NCI-H2081 (cell line): ENCODE results near the gene SLC6A18.

Experiments used
- DNase-seq, 2 experiments: peaks; one replicate each; lab custom pipeline; 2025; lab: John Stamatoyannopoulos, UW

SLC6A18 gene, protein sequence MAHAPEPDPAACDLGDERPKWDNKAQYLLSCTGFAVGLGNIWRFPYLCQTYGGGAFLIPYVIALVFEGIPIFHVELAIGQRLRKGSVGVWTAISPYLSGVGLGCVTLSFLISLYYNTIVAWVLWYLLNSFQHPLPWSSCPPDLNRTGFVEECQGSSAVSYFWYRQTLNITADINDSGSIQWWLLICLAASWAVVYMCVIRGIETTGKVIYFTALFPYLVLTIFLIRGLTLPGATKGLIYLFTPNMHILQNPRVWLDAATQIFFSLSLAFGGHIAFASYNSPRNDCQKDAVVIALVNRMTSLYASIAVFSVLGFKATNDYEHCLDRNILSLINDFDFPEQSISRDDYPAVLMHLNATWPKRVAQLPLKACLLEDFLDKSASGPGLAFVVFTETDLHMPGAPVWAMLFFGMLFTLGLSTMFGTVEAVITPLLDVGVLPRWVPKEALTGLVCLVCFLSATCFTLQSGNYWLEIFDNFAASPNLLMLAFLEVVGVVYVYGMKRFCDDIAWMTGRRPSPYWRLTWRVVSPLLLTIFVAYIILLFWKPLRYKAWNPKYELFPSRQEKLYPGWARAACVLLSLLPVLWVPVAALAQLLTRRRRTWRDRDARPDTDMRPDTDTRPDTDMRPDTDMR

DNA sequence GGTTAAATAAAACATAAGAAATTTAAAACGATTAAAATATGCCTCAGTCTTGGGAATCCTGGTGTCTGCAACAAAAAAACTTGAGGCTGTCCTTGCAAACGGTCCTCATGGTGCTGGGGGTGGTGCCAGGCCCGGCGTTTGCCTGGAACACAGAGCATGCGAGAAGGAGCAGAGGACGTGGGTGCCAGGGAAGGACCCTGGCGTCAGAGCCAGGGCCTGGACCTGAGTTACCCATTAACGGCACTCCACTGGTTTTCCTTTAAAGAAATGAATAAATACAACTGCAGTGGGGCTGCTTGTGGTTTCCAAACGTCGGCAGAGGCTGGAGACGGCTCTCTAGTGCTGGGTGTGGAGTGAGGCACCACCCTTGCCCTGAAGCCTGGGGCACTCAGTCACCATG lies at the start of gene SLC6A18:
SLC6A18 (plus strand) TSS at position 301 of the 400 bp plus-strand sequence; CDS start at position 398, 97 bp downstream.
- no peak for DNase-seq

DNA sequence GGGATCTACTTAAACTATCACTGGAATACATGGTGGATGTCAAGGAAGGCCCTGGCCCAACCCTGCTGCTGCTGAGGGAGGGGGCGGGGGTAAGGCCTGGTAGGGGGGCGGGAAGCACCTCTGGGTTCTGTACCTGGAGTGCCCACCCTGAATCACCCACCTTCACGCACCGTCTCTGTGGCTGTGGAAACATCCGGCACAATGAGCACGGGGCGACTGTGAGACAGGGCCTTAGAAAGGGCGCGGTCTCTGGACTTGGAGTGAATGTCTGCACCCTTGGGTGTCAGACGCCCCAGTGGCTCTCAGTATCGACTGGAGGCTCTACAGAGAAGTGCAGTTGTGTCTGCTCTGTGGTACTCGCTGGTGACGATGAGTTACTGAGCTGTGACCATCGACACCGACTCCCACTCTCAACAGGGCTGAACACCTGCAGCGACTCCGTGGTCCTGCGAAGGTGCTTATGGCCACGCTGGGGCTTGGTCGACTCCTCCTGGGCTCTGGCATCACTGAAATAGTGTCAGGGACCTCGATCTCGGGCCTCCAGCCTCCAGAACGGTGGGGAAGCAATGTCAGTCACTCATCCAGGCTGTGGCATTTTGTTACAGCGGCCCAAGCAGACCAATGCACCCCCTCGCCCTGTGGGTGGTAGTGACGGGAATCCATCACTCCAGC lies 49.2 kb upstream of the SLC6A18 start:
- no peak for DNase-seq

DNA sequence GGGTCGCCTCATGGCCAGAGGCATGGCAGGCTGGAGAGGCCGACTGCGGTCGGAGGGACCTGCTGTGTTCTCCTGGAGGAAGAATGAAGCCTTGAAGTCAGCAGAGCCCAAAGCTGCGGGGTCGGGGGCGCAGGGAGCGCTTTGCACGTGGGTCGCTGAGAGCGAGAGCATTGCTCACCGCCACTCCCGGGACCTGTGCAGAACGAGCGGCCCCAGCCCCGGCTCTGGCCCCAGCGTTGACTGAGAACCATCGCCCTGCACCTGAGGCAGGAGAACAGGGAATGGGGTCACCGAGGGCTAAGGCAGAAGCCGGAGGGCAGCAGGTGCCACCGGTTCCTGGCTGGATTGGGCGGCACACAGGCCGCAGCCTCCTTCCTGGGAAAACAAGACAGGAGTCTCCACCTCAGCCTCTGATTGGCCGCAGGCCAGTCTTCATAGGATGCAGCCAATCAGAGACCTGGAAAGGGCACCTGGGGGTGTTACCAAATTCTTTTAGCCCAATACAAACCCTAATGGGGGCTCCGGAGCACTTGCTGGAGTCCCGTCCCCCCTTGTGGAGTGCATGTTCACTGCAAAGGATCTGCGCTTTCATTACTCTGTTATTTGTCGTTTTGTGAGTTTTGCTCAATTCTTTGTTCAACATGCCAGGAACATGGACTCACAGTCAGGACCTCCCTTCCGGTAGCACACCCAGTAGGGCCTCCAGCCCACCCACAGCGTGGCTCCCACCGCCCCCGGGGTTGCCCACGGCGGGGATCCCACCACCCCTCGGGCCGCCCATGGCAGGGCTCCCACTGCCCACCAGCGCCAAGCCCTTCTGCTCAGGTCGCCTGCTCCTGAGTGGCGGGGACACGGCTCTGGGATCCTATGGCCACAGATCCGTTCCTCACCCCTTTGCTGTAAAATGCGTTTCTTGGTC lies 48.4 kb upstream of the SLC6A18 start:
- DNase-seq = peak in 1 of 2 experiments; percentile 51

DNA sequence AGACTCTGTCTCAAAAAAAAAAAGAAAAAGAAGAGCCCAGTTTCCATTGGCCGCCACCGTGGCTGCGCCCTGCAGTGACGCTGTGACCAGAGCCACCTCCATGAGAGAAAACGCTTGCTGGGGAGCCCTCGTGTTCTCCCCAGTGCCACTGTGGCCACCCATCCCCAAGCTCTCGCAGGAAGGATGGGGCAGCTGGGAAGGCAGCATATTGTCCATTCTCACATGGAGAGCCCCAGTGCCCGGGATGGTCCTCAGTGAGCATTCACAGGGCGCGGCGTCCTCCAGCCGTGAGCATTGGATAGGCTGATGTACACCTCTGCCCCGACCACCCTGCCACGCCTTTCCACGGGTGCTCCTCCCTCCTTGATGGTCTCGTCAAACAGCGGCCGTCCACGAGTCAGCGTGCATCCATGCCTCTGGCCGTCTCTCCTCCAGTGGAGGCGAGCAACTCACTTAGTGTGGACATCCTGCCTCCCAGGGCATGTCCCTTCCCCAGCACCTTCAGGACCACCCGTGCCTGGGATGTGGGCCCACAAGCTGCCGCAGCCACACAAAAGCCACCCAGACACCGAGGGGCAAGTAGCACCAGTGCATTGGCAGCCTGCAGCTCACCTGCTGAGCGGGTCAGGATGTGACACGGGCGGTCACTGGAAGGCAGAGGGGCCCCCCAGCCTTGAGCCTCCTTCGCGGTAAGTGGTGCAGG lies 47.2 kb upstream of the SLC6A18 start:
- no peak for DNase-seq

- DNase-seq = no peak
Measured at GRCh38 chr5:1178529-1179382, 46.4 kb upstream of the SLC6A18 start.

- DNase-seq = no peak
Measured at GRCh38 chr5:1179383-1179715, 45.8 kb upstream of the SLC6A18 start.

GRCh38 chr5:1180096-1180495 lies 45.1 kb upstream of the SLC6A18 start:
- DNase-seq = no peak

DNA sequence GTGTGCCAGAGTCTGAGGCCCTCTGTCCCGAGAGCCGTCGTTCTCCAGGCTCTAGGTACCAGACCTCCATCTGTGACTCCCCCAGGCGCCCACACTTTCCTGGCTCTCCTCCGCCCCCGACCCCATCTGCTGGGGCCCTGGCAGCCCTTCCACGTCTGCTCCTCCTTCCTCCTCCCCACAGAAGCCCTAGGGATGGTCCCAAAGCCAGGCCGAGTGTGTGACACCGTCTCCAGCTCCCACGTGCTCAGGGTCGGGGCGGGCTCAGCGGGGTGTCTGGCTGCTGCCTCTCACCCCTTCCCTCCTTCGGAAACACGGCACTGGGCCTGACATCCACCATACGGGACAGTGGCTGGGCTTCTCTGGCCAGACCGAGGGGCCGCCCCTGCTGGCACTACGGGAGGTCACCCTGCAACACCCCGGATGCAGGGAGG lies 44.3 kb upstream of the SLC6A18 start:
- no peak for DNase-seq

DNA sequence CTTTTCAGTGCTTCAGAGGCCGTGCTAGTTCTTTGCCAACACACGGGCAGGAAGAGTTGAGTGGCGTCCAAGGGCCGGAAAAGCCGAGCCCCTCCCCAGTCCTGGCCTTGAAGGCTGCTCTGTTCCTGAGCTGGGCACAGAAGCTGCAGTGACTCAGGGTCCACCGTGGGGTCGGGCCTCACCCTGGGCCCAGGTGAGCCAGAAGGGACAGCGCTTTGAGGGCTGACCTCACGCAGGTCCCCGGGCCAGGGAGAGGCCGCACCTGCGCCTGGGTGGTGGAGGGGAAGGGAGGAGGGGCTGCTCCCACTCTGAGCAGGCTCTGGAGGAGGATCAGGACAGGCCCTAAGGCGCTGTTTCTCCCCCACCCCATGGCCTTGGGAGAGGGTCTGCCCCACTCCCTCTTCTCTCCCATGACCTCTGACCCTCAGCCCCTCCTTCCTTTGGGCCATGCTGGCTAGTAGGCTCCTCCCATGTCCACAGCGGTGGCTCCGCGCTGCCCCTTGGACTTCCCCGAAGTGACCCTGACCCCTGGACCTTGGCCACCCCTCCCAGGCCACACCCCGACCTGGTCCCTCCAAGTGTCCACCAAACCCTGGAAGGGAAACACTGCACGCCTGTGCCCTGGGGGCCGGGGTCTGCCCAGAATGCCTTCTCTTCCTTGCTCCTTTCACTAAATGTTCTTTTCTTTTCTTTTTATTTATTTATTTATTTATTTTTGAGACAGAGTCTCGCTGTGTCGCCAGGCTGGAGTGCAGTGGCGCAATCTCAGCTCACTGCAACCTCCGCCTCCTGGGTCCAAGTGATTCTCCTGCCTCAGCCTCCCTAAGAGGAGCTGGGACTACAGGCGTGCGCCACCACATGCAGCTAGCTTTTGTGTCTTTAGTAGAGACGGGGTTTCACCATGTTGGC lies 43.5 kb upstream of the SLC6A18 start:
- DNase-seq = no peak

- DNase-seq = no peak
Measured at GRCh38 chr5:1182360-1182632, 42.9 kb upstream of the SLC6A18 start.

- no peak for DNase-seq
Measured at GRCh38 chr5:1182633-1183423, 42.4 kb upstream of the SLC6A18 start.

DNA sequence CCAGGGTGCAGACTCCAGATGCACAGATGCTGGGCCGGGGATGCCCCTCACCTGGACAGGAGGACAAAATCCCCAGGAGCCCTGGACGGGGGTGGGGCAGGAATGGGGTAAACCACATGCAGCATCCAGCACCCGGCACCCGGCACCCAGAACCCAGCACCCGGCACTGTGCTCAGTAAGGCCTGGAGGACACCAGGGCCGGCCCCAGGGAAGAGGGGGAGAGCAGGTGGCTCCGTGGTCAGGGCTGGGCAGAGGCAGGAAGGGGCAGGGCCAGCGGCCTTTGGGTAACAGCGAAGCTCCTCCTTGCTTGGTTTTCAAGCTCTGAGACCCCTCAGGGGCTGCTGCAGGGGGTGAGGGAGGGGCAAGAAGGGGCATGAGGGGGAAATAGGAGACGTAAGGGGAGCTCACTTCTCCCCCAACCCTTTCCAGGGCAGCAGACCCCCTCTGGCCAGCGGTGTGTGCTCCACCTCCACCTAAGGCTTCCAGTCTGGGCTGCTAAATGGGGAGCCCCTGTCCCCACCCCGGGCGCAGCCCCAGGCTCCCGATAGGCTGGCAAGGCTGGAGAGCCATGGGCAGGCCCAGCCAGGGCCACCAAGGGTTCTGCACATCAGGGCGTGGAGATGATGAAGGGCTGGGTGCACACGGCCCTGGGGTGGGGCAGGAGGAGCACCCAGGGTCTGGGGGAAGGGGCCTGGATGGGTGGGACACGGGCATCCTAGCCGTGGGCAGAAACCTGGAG lies 41.6 kb upstream of the SLC6A18 start:
- no peak for DNase-seq

DNA sequence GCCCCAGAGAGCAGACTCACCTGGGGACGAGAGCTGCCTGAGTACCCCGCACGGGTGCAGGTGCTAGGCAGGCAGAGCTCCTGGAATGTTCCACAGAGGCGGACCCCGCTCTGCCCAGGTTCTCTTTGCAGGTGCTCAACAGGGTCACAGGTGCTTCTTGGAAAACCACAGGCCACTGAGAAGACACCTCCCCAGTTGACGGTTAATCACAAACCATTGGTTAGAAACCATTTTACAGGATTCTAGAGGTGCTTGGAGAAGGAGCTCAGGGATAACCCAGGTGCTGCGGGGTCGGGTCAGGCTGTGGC lies 41.1 kb upstream of the SLC6A18 start:
- DNase-seq = no peak

DNA sequence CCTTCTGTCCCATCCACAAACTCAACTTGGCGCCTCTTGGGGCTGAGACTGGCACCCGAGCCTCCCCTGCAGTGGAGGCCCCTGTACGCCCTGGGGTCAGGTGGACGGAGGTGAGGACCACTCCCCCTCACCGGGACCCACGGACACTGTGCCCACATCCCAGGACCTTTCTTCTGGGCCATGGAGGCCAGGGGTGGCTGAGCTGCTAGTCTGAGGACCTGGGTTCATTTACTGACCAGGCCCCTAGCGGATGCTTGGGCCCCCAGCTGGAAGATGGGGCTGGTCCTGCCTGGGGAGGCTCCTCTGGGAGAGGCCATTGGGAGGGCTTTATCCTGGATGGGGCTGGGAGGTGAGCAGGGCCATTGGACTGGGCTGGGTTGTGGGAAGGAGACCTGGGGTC lies 40.7 kb upstream of the SLC6A18 start:
- DNase-seq = no peak

DNA sequence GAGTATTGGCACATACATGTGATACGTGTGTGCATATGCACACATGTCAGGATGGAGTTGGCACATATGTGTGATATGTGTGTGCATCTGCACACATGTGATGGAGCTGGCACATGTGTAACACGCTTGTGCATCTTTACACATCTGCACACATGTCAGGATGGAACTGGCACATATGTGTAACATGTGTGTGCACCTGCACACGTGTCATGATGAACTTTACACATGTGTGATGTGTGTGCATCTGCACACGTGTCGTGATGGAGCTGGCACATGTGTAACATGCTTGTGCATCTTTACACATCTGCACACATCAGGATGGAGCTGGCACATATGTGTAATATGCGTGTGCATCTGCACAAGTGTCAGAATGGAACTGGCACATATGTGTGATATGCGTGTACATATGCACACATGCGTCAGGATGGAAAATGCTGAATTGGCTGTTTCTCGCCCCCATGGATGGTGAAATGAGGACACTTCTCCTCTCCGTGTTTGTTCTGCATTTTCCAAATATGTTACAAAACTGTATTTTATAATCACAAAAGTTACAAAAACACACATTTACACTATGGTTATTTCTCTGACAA lies 40.0 kb upstream of the SLC6A18 start:
- DNase-seq = no peak

DNA sequence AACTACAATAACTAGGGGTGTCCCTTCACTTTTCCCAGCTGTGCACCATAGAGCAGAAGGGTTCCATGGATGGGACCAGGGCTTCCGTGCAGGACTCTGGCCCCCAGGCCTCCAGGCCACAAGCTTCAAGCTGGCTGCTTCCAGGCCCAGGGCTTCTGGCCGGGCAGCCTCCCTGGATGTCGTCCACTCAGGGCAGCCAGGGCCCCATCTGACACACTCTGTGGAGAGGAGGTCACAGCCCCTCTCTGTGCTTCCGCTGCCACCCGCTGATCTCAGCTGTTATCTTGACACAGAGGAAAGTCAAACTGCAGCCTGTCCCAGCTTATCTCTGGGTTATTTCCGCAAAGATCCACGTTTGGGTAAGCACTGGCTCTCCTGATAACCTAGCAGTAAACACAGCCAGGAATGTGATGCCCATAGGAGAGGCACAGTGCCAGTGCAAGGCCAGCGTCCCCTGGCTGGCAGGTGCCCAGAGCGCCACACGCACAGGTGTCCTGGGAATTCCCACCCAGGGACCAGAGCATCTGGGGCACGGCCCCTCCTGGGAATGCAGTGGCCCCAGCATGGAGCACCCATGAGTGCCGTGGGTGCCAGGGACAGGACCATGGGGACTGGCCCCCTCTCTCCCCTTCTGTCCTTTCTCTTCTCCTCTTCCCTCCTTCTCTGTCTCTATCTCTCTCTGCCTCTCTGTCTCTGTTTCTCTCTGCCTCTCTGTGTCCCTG lies 39.4 kb upstream of the SLC6A18 start:
- no peak for DNase-seq
